Naive thymus-derived CD8-positive, alpha-beta T cell (primary cell): ENCODE data around the gene DSG4. TPM values are rescaled to one million over a fixed set of nuclear protein-coding genes. Genes with fewer than 3 reads are reported as not detected.

Experiments
- ATAC-seq, 2 donors: fragments of 150-1000 bp; cut with Tn5 transposase in 1 of 2; sonication (Bioruptor Pico), chemical (Tn5 transposase) in 1 of 2; 1 replicate in 1 of 2; 2 replicates in 1 of 2; pipeline ENCODE4 v1.10.0; 2021; ENCODE audit warnings: mild to moderate bottlenecking in 2 of 2, moderate library complexity in 2 of 2
- POLR2A ChIA-PET: fragments of 350-600 bp; sonication (Branson Sonifier 250); formaldehyde crosslinking; loops from one replicate; lab custom pipeline; 2021; ENCODE audit warnings: antibody characterized with exemption; lab: Charles Lee
- DNase-seq, 10 donors: peaks; one replicate each; pipeline versions ENCODE4 v3.0.0 to v3.0.0-alpha.2; 2020 to 2022
- H3K27ac Mint-ChIP-seq, 10 donors: one replicate each; pipeline ENCODE4 v1.8.0; 2020 to 2022; ENCODE audit warnings: mild to moderate bottlenecking in 10 of 10, mixed read lengths in 10 of 10, moderate library complexity in 4 of 10, inconsistent platforms in 1 of 10
- H3K27me3 Mint-ChIP-seq, 5 donors: one replicate each; pipeline ENCODE4 v1.8.0; 2021 to 2022; ENCODE audit warnings: mixed read lengths in 5 of 5
- H3K36me3 Mint-ChIP-seq, 3 donors: one replicate each; pipeline ENCODE4 v1.8.0; 2020 to 2022; ENCODE audit warnings: mixed read lengths in 3 of 3, mild to moderate bottlenecking in 2 of 3, inconsistent platforms in 1 of 3
- H3K4me1 Mint-ChIP-seq, 4 donors: one replicate each; pipeline ENCODE4 v1.8.0; 2021 to 2022; ENCODE audit warnings: mixed read lengths in 4 of 4
- H3K4me3 Mint-ChIP-seq, 10 donors: one replicate each; pipeline ENCODE4 v1.8.0; 2020 to 2022; ENCODE audit warnings: mild to moderate bottlenecking in 10 of 10, mixed read lengths in 10 of 10, moderate library complexity in 6 of 10, inconsistent platforms in 1 of 10
- H3K9me3 Mint-ChIP-seq, 9 donors: one replicate each; pipeline ENCODE4 v1.8.0; 2020 to 2022; ENCODE audit warnings: mixed read lengths in 9 of 9, mild to moderate bottlenecking in 3 of 9, inconsistent platforms in 1 of 9, moderate library complexity in 1 of 9
- polyA plus RNA-seq, 3 donors: library from polyadenylated mRNA; unstranded; fragments of 300-500 nt; fragmentation: Illumina TruSeq; gene quantifications; one replicate each; pipeline ENCODE4 v1.2.3, GENCODE V29; 2021
- total RNA-seq, 8 experiments: library from RNA in 2 of 8; stranded (reverse) in 2 of 8; gene quantifications; one replicate each; pipeline ENCODE4 v1.2.3 and lab custom pipeline; 2021 to 2026

Gene DSG4
- total and polyA plus RNA-seq, 5 experiments from 2014 or later = not detected

GRCh38 chr18:31420032-31420431 lies 43.5 kb downstream of the DSG4 start:
- POLR2A ChIA-PET = no interaction called here

GRCh38 chr18:31420524-31420923 lies 43.9 kb downstream of the DSG4 start:
- DNase-seq (no peak), ATAC-seq (no peak)
- Mint-ChIP-seq H3K36me3 (no peaks in the 10 kb centered on the region), H3K9me3 (peaks cover 0 to 10% (median 3%) of the 10 kb centered on the region in 9 donors), H3K27ac (no peak overlapping the region), H3K4me3 (no peak overlapping the region), H3K27me3 (peaks cover 0 to 5% (median 1%) of the 10 kb centered on the region in 5 donors), H3K4me1 (no peaks in the 10 kb centered on the region)
- POLR2A ChIA-PET = no interaction called here

More at GRCh38 chr18:31420032-31420431, 43.5 kb downstream of the DSG4 start:
- peaks cover 0 to 5% (median 1%) of the 10 kb centered on the region in 5 donors for H3K27me3 Mint-ChIP-seq
- no peak overlapping the region for H3K27ac Mint-ChIP-seq
- DNase-seq (no peak), ATAC-seq (no peak)
- no peak overlapping the region for H3K4me3 Mint-ChIP-seq
- H3K36me3 Mint-ChIP-seq = no peaks in the 10 kb centered on the region
- H3K4me1 Mint-ChIP-seq = no peaks in the 10 kb centered on the region
- peaks cover 0 to 10% (median 5%) of the 10 kb centered on the region in 9 donors for H3K9me3 Mint-ChIP-seq

GRCh38 chr18:31424383-31424988 lies 47.9 kb downstream of the DSG4 start:
- Mint-ChIP-seq H3K9me3 (peaks cover 0 to 10% (median 0%) of the 10 kb centered on the region in 9 donors), H3K4me3 (no peak overlapping the region), H3K36me3 (no peaks in the 10 kb centered on the region), H3K27ac (no peak overlapping the region), H3K4me1 (no peaks in the 10 kb centered on the region), H3K27me3 (peaks cover 0 to 8% (median 2%) of the 10 kb centered on the region in 5 donors)
- ATAC-seq = no peak
- DNase-seq = no peak
- POLR2A ChIA-PET = no interaction called here

- Mint-ChIP-seq H3K36me3 (no peaks in the 10 kb centered on the region), H3K4me3 (no peak overlapping the region), H3K4me1 (no peaks in the 10 kb centered on the region), H3K27ac (no peak overlapping the region), H3K9me3 (peaks cover 0 to 10% (median 0%) of the 10 kb centered on the region in 9 donors), H3K27me3 (peaks cover 0 to 8% (median 2%) of the 10 kb centered on the region in 5 donors)
- POLR2A ChIA-PET = no interaction called here
- ATAC-seq (no peak), DNase-seq (no peak)
Measured at GRCh38 chr18:31426021-31426420, 49.4 kb downstream of the DSG4 start.

GRCh38 chr18:31426871-31427406 lies 50.4 kb downstream of the DSG4 start:
- DNase-seq (no peak), ATAC-seq (no peak)
- Mint-ChIP-seq H3K27me3 (peaks cover 0 to 8% (median 2%) of the 10 kb centered on the region in 5 donors), H3K27ac (no peak overlapping the region), H3K9me3 (peaks cover 0 to 10% (median 4%) of the 10 kb centered on the region in 9 donors), H3K4me1 (no peaks in the 10 kb centered on the region), H3K4me3 (no peak overlapping the region), H3K36me3 (no peaks in the 10 kb centered on the region)
- POLR2A ChIA-PET = no interaction called here

GRCh38 chr18:31428211-31428610 lies 51.6 kb downstream of the DSG4 start:
- H3K27ac Mint-ChIP-seq = no peak overlapping the region
- POLR2A ChIA-PET = no interaction called here
- no peak for DNase-seq
- ATAC-seq = no peak
- no peaks in the 10 kb centered on the region for H3K36me3 Mint-ChIP-seq
- no peak overlapping the region for H3K4me3 Mint-ChIP-seq
- peaks cover 0 to 18% (median 6%) of the 10 kb centered on the region in 9 donors for H3K9me3 Mint-ChIP-seq
- H3K27me3 Mint-ChIP-seq = peaks cover 0 to 8% (median 2%) of the 10 kb centered on the region in 5 donors
- no peaks in the 10 kb centered on the region for H3K4me1 Mint-ChIP-seq

GRCh38 chr18:31429623-31430022 lies 53.0 kb downstream of the DSG4 start:
- no peak for ATAC-seq
- Mint-ChIP-seq H3K9me3 (peaks cover 0 to 21% (median 0%) of the 10 kb centered on the region in 9 donors), H3K4me3 (no peak overlapping the region), H3K27ac (no peak overlapping the region), H3K27me3 (peaks cover 0 to 4% (median 2%) of the 10 kb centered on the region in 5 donors), H3K4me1 (no peaks in the 10 kb centered on the region), H3K36me3 (peaks cover 0 to 3% (median 0%) of the 10 kb centered on the region in 3 donors)
- no peak for DNase-seq
- POLR2A ChIA-PET = no interaction called here

GRCh38 chr18:31430072-31430471 lies 53.5 kb downstream of the DSG4 start:
- Mint-ChIP-seq H3K9me3 (peaks cover 0 to 26% (median 2%) of the 10 kb centered on the region in 9 donors), H3K27me3 (peaks cover 0 to 4% (median 2%) of the 10 kb centered on the region in 5 donors), H3K36me3 (peaks cover 0 to 3% (median 0%) of the 10 kb centered on the region in 3 donors), H3K4me1 (no peaks in the 10 kb centered on the region), H3K27ac (no peak overlapping the region), H3K4me3 (no peak overlapping the region)
- ATAC-seq (no peak), DNase-seq (no peak)
- POLR2A ChIA-PET = no interaction called here

- no peak for DNase-seq
- no peak overlapping the region for H3K27ac Mint-ChIP-seq
- H3K4me3 Mint-ChIP-seq = no peak overlapping the region
- peaks cover 0 to 28% (median 2%) of the 10 kb centered on the region in 9 donors for H3K9me3 Mint-ChIP-seq
- H3K4me1 Mint-ChIP-seq = no peaks in the 10 kb centered on the region
- peaks cover 0 to 4% (median 2%) of the 10 kb centered on the region in 5 donors for H3K27me3 Mint-ChIP-seq
- peaks cover 0 to 3% (median 0%) of the 10 kb centered on the region in 3 donors for H3K36me3 Mint-ChIP-seq
- POLR2A ChIA-PET = no interaction called here
- ATAC-seq = no peak
Measured at GRCh38 chr18:31430554-31430953, 54.0 kb downstream of the DSG4 start.

GRCh38 chr18:31432316-31432715 lies 55.7 kb downstream of the DSG4 start:
- POLR2A ChIA-PET = no interaction called here
- peaks cover 0 to 3% (median 0%) of the 10 kb centered on the region in 3 donors for H3K36me3 Mint-ChIP-seq
- ATAC-seq (no peak), DNase-seq (no peak)
- peaks cover 0 to 28% (median 2%) of the 10 kb centered on the region in 9 donors for H3K9me3 Mint-ChIP-seq
- no peak overlapping the region for H3K27ac Mint-ChIP-seq
- peaks cover 0 to 4% (median 0%) of the 10 kb centered on the region in 5 donors for H3K27me3 Mint-ChIP-seq
- H3K4me3 Mint-ChIP-seq = no peak overlapping the region
- H3K4me1 Mint-ChIP-seq = no peaks in the 10 kb centered on the region

- POLR2A ChIA-PET = no interaction called here
- no peak overlapping the region for H3K4me3 Mint-ChIP-seq
- H3K27ac Mint-ChIP-seq = no peak overlapping the region
- H3K4me1 Mint-ChIP-seq = no peaks in the 10 kb centered on the region
- peaks cover 0 to 22% (median 2%) of the 10 kb centered on the region in 9 donors for H3K9me3 Mint-ChIP-seq
- H3K36me3 Mint-ChIP-seq = peaks cover 0 to 3% (median 0%) of the 10 kb centered on the region in 3 donors
- H3K27me3 Mint-ChIP-seq = peaks cover 0 to 3% (median 0%) of the 10 kb centered on the region in 5 donors
- no peak for ATAC-seq
- no peak for DNase-seq
Measured at GRCh38 chr18:31436825-31437224, 60.2 kb downstream of the DSG4 start.

GRCh38 chr18:31438402-31438801 lies 61.8 kb downstream of the DSG4 start:
- peaks cover 0 to 3% (median 0%) of the 10 kb centered on the region in 3 donors for H3K36me3 Mint-ChIP-seq
- H3K27me3 Mint-ChIP-seq = peaks cover 0 to 8% (median 0%) of the 10 kb centered on the region in 5 donors
- ATAC-seq (no peak), DNase-seq (no peak)
- H3K4me1 Mint-ChIP-seq = no peaks in the 10 kb centered on the region
- no peak overlapping the region for H3K27ac Mint-ChIP-seq
- peaks cover 0 to 10% (median 0%) of the 10 kb centered on the region in 9 donors for H3K9me3 Mint-ChIP-seq
- POLR2A ChIA-PET = no interaction called here
- no peak overlapping the region for H3K4me3 Mint-ChIP-seq

- ATAC-seq (no peak), DNase-seq (no peak)
- Mint-ChIP-seq H3K36me3 (no peaks in the 10 kb centered on the region), H3K4me3 (no peak overlapping the region), H3K27ac (no peak overlapping the region), H3K4me1 (no peaks in the 10 kb centered on the region), H3K9me3 (peaks cover 0 to 4% (median 0%) of the 10 kb centered on the region in 9 donors), H3K27me3 (peaks cover 0 to 8% (median 0%) of the 10 kb centered on the region in 5 donors)
- POLR2A ChIA-PET = no interaction called here
Measured at GRCh38 chr18:31439807-31440325, 63.3 kb downstream of the DSG4 start.
